Activated CD4-positive, alpha-beta memory T cell treated with anti-CD3 and anti-CD28 coated beads, Interleukin-2, amount 10 ng/mL, durations not matched to agents 7 days and 5 days (primary cell): ENCODE measurements around the gene UBE2H. TPM values are rescaled to one million over a fixed set of nuclear protein-coding genes. Genes with fewer than 3 reads are reported as not detected.
A peak's percentile ranks its signal among the peaks of the same experiment; 100 is the strongest.

Source experiments
- CTCF ChIA-PET: fragments of 350-600 bp; sonication (Branson Sonifier 250); formaldehyde crosslinking; loops from one replicate; lab custom pipeline; 2021; ENCODE audit warnings: antibody characterized with exemption, inconsistent platforms; lab: Charles Lee
- POLR2A ChIA-PET: fragments of 350-600 bp; sonication (Branson Sonifier 250); formaldehyde crosslinking; loops from one replicate; lab custom pipeline; 2021; ENCODE audit warnings: antibody characterized with exemption; lab: Charles Lee
- DNase-seq: peaks from one replicate; pipeline ENCODE4 v3.0.0-alpha.2; 2020
- H3K27ac Mint-ChIP-seq: one replicate; pipeline ENCODE4 v1.8.0; 2021; ENCODE audit warnings: mild to moderate bottlenecking, mixed read lengths
- H3K27me3 Mint-ChIP-seq: one replicate; pipeline ENCODE4 v1.8.0; 2021; ENCODE audit warnings: mixed read lengths
- H3K36me3 Mint-ChIP-seq: one replicate; pipeline ENCODE4 v1.8.0; 2021; ENCODE audit warnings: low read depth, mixed read lengths
- H3K4me1 Mint-ChIP-seq: one replicate; pipeline ENCODE4 v1.8.0; 2021; ENCODE audit warnings: mixed read lengths
- H3K4me3 Mint-ChIP-seq: one replicate; pipeline ENCODE4 v1.8.0; 2021; ENCODE audit warnings: mild to moderate bottlenecking, mixed read lengths
- H3K9me3 Mint-ChIP-seq: one replicate; pipeline ENCODE4 v1.8.0; 2021; ENCODE audit warnings: mixed read lengths
- total RNA-seq, 2 experiments: library from RNA; stranded (reverse); gene quantifications; one replicate each; pipeline ENCODE4 v1.2.3, GENCODE V29; 2021

UBE2H gene
- 10 to 100 TPM; 57.9 to 58.4 TPM for total RNA-seq

GRCh38 chr7:129952653-129953560 lies at the start of gene UBE2H:
UBE2H (minus strand) TSS chr7:129952960; CDS start chr7:129952555, 405 bp downstream.
- peak within 1 kb of the TSS; percentile 91 for H3K4me3 Mint-ChIP-seq
- ChIA-PET CTCF (interaction anchor here (1.3 kb wide), 1 partner anchor 128 kb away, joined by 4 read pairs; no protein-coding TSS in a partner anchor), POLR2A (interaction anchor here (1.9 to 3.4 kb wide), 2 partner anchors 49 to 123 kb away, joined by 8 to 13 read pairs; no protein-coding TSS in a partner anchor)
- H3K27ac Mint-ChIP-seq, result peak within 1 kb of the TSS; percentile 96
- peak; percentile 93 for DNase-seq
- no peaks in the 10 kb centered on the region for H3K27me3 Mint-ChIP-seq
- H3K4me1 Mint-ChIP-seq, result peaks cover 11% of the 10 kb centered on the region
- H3K36me3 Mint-ChIP-seq, result peaks cover 2% of the 10 kb centered on the region
- no peaks in the 10 kb centered on the region for H3K9me3 Mint-ChIP-seq

GRCh38 chr7:129998446-129998845 lies 45.7 kb upstream of the UBE2H start:
- ChIA-PET CTCF (interaction anchor here (1.6 kb wide), 1 partner anchor 13 kb away, joined by 8 read pairs; no protein-coding TSS in a partner anchor), POLR2A (no interaction called here)
- Mint-ChIP-seq H3K27me3 (no peaks in the 10 kb centered on the region), H3K36me3 (no peaks in the 10 kb centered on the region), H3K4me1 (no peaks in the 10 kb centered on the region), H3K9me3 (no peaks in the 10 kb centered on the region), H3K4me3 (no peak overlapping the region), H3K27ac (no peak overlapping the region)
- no peak for DNase-seq

- ChIA-PET POLR2A (no interaction called here), CTCF (no interaction called here)
- no peaks in the 10 kb centered on the region for H3K27me3 Mint-ChIP-seq
- H3K36me3 Mint-ChIP-seq, result no peaks in the 10 kb centered on the region
- no peaks in the 10 kb centered on the region for H3K4me1 Mint-ChIP-seq
- no peak for DNase-seq
- no peak overlapping the region for H3K27ac Mint-ChIP-seq
- H3K4me3 Mint-ChIP-seq, result no peak overlapping the region
- H3K9me3 Mint-ChIP-seq, result no peaks in the 10 kb centered on the region
Observed at GRCh38 chr7:129997285-129997684, 44.5 kb upstream of the UBE2H start.

DNA sequence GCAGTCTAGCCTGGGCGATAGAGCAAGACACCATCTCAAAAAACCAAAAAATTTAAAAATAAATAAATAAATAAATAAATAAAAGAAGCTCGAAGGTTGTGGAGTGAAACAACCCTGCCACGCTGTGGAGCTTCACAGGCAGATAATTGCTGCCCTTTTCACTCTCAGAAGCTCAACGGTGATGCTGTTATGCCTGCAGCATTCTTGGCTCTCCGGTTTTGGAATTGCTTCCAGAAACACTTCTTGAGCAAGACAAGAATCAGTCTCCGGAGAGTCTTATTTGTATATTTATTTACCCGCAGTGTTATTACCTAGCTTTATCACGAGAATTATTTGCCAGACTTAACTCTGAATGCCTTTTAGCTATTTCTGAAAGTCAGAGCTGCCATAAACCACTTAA lies 40.5 kb upstream of the UBE2H start:
- POLR2A ChIA-PET, result no interaction called here
- CTCF ChIA-PET, result no interaction called here
- H3K36me3 Mint-ChIP-seq, result no peaks in the 10 kb centered on the region

GRCh38 chr7:129990403-129991192 lies 37.8 kb upstream of the UBE2H start:
- H3K4me3 Mint-ChIP-seq, result no peak overlapping the region
- ChIA-PET CTCF (interaction anchor here (1.6 kb wide), 2 partner anchors 19 to 161 kb away, joined by 4 to 5 read pairs; no protein-coding TSS in a partner anchor), POLR2A (no interaction called here)
- no peaks in the 10 kb centered on the region for H3K4me1 Mint-ChIP-seq
- no peaks in the 10 kb centered on the region for H3K9me3 Mint-ChIP-seq
- H3K27me3 Mint-ChIP-seq, result no peaks in the 10 kb centered on the region
- H3K27ac Mint-ChIP-seq, result no peak overlapping the region
- H3K36me3 Mint-ChIP-seq, result no peaks in the 10 kb centered on the region
- DNase-seq, result no peak

More for the DNA sequence above, 40.5 kb upstream of the UBE2H start:
- Mint-ChIP-seq H3K4me1 (no peaks in the 10 kb centered on the region), H3K27ac (no peak overlapping the region), H3K4me3 (no peak overlapping the region), H3K9me3 (no peaks in the 10 kb centered on the region), H3K27me3 (no peaks in the 10 kb centered on the region)
- no peak for DNase-seq

GRCh38 chr7:129989466-129989865 lies 36.7 kb upstream of the UBE2H start:
- Mint-ChIP-seq H3K27me3 (peaks cover 1% of the 10 kb centered on the region), H3K4me3 (no peak overlapping the region), H3K27ac (no peak overlapping the region), H3K4me1 (no peaks in the 10 kb centered on the region), H3K36me3 (no peaks in the 10 kb centered on the region), H3K9me3 (no peaks in the 10 kb centered on the region)
- no peak for DNase-seq
- CTCF ChIA-PET, result interaction anchor here (0.6 to 1.6 kb wide), 3 partner anchors 20 to 160 kb away, joined by 3 to 5 read pairs (median 4); no protein-coding TSS in a partner anchor
- POLR2A ChIA-PET, result no interaction called here

- H3K27ac Mint-ChIP-seq, result no peak overlapping the region
- no peaks in the 10 kb centered on the region for H3K36me3 Mint-ChIP-seq
- H3K27me3 Mint-ChIP-seq, result peaks cover 9% of the 10 kb centered on the region
- no peak overlapping the region for H3K4me3 Mint-ChIP-seq
- CTCF ChIA-PET, result no interaction called here
- POLR2A ChIA-PET, result no interaction called here
- H3K4me1 Mint-ChIP-seq, result no peaks in the 10 kb centered on the region
- DNase-seq, result no peak
- H3K9me3 Mint-ChIP-seq, result no peaks in the 10 kb centered on the region
Observed at GRCh38 chr7:129986600-129986999, 33.8 kb upstream of the UBE2H start.

- no peaks in the 10 kb centered on the region for H3K9me3 Mint-ChIP-seq
- POLR2A ChIA-PET, result no interaction called here
- no peak overlapping the region for H3K4me3 Mint-ChIP-seq
- no peak for DNase-seq
- peaks cover 9% of the 10 kb centered on the region for H3K27me3 Mint-ChIP-seq
- H3K4me1 Mint-ChIP-seq, result peaks cover 7% of the 10 kb centered on the region
- CTCF ChIA-PET, result interaction anchor here (2.6 kb wide), 1 partner anchor 30 kb away, joined by 10 read pairs; no protein-coding TSS in a partner anchor
- no peaks in the 10 kb centered on the region for H3K36me3 Mint-ChIP-seq
- no peak overlapping the region for H3K27ac Mint-ChIP-seq
Observed at GRCh38 chr7:129980667-129981066, 27.9 kb upstream of the UBE2H start.

DNA sequence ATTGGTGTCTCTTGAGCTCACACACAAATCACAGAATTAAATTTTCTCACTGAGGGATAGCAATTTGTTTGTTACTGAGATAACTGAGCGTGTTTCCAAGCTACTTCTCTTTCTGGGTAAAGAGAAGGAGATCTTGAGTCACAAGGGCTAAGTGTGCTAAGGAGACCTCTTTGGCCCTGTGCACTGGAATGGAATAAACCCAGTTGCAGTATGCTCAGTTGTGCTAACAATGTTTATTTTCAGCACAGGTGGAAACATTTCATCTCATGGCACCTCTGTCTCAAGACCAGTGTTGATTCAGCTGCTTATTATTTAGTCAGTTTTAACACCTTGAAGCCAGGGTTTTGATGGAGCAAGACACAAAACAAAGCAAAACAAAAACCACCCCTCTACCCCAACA lies 22.5 kb upstream of the UBE2H start:
- CTCF ChIA-PET, result no interaction called here
- Mint-ChIP-seq H3K36me3 (no peaks in the 10 kb centered on the region), H3K27me3 (no peaks in the 10 kb centered on the region), H3K27ac (no peak overlapping the region), H3K9me3 (no peaks in the 10 kb centered on the region), H3K4me3 (no peak overlapping the region), H3K4me1 (peaks cover 7% of the 10 kb centered on the region)
- POLR2A ChIA-PET, result no interaction called here
- DNase-seq, result no peak

DNA sequence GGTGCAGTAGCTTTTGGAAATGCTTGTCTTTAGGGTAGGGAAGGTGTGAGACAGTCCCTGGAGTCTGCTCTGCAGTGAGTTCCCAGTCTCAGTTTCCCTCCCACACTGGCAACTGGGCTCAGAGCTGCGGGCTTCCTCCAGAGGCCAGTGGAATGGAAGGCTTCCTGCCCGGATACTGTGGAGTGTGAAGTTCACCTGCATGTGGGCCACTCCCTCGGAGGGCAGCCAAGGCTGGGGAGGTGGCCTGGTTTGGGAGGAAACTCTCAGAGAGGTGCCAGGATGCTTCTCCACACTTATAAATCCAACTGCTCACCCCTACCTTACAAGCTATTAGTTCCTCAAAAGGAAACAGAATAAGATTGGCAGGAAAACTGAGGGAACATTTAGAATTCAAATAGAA lies 18.1 kb upstream of the UBE2H start:
- POLR2A ChIA-PET, result no interaction called here
- Mint-ChIP-seq H3K4me1 (no peaks in the 10 kb centered on the region), H3K36me3 (no peaks in the 10 kb centered on the region), H3K4me3 (no peak overlapping the region), H3K27me3 (no peaks in the 10 kb centered on the region), H3K9me3 (no peaks in the 10 kb centered on the region), H3K27ac (no peak overlapping the region)
- DNase-seq, result no peak
- CTCF ChIA-PET, result no interaction called here

DNA sequence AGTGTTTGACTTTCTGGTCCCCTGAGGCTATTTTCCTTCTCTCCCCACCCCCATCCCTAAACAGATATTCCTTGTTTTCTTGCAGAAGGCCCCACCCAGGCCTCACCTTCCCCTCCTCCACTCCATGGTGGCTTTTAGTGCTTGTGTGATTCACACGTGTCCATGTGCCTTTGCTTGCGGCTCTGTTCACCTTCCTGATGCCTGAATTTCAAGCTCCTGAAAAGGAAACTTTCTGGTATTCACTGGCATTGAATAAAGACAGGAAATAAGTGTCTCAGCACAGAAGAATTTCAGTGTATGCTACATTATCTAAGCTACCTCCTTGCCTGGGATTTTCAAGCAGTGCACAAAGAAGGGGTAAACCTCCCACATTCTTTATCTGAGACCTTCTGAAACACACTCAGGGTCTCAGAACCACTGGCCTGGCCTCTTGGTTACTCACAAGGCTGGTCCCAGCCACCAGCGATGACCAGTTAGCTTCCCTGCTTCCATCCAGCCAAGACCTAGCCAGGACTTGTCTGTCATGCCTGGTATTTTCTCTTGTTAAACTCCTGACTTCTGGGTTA lies 17.2 kb upstream of the UBE2H start:
- Mint-ChIP-seq H3K4me1 (no peaks in the 10 kb centered on the region), H3K36me3 (no peaks in the 10 kb centered on the region), H3K27ac (no peak overlapping the region), H3K9me3 (no peaks in the 10 kb centered on the region), H3K27me3 (no peaks in the 10 kb centered on the region), H3K4me3 (no peak overlapping the region)
- no peak for DNase-seq
- ChIA-PET POLR2A (no interaction called here), CTCF (no interaction called here)

DNA sequence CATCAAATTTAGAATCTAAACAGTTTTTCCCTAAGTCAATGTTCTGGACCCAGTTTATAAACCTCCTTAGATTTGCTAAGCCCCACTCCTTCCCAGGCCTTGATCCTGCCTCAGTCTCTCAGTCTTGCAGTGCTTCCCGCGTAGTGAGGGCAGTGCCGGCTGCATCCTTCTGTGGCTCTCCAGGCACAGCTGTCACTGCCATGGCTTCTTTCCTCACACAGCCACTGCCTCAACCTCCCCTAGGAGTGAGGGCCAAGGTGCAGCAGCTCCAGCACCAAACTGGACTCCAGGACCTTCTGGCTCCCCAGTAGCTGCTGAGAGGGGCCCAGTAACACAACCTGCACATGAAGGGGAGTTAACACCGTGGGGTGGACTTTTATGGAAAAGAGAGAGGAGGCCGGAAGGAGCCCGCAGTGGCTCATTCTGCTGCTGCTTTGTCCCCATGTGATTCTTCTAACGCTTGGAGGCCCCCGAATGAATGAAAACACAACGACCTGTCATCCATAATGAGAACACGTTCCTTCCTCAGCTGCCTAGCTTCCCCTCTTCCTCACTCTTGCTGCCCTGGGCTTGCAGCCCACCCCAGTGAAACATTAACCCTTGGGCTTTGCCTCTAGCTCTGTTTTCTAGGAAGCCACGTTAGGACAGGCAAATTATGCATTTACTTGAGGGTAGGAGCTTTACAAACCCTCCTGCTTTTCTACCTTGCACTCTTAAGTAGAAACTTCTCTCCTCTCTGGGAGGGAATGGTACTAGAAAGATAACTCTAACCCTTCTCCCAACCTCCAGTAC lies 16.0 kb upstream of the UBE2H start:
- Mint-ChIP-seq H3K9me3 (no peaks in the 10 kb centered on the region), H3K36me3 (no peaks in the 10 kb centered on the region), H3K4me3 (no peak overlapping the region), H3K27ac (no peak overlapping the region), H3K27me3 (no peaks in the 10 kb centered on the region), H3K4me1 (no peaks in the 10 kb centered on the region)
- POLR2A ChIA-PET, result no interaction called here
- CTCF ChIA-PET, result no interaction called here
- DNase-seq, result no peak
